Measurements from ENCODE around the gene TSPOAP1. TPM values are rescaled to one million over a fixed set of nuclear protein-coding genes. Genes with fewer than 3 reads are reported as not detected.

The TSPOAP1 gene
- polyA plus RNA-seq, 2 of the 4 experiments (the other 2 are of a cell fraction) = not detected

GRCh38 chr17:58331815-58332777 lies 3.5 kb upstream of the TSPOAP1 start (continued):
- no peak for TF ChIP-seq MAX (IDR thresholded peaks at IDR 0.05)
- TF ChIP-seq TP53 (CRISPR knock-in tag; IDR thresholded peaks at IDR 0.05) = no peak
- TF ChIP-seq PBX3 (IDR thresholded peaks at IDR 0.05) = no peak
- no peak for TF ChIP-seq SREBF2 (IDR thresholded peaks at IDR 0.05)
- TF ChIP-seq, protein P1, sequence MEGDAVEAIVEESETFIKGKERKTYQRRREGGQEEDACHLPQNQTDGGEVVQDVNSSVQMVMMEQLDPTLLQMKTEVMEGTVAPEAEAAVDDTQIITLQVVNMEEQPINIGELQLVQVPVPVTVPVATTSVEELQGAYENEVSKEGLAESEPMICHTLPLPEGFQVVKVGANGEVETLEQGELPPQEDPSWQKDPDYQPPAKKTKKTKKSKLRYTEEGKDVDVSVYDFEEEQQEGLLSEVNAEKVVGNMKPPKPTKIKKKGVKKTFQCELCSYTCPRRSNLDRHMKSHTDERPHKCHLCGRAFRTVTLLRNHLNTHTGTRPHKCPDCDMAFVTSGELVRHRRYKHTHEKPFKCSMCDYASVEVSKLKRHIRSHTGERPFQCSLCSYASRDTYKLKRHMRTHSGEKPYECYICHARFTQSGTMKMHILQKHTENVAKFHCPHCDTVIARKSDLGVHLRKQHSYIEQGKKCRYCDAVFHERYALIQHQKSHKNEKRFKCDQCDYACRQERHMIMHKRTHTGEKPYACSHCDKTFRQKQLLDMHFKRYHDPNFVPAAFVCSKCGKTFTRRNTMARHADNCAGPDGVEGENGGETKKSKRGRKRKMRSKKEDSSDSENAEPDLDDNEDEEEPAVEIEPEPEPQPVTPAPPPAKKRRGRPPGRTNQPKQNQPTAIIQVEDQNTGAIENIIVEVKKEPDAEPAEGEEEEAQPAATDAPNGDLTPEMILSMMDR (IDR thresholded peaks at IDR 0.05) = no peak
- TF ChIP-seq BCL3 (IDR thresholded peaks at IDR 0.05) = no peak

GRCh38 chr17:58330997-58331814 lies 2.6 kb upstream of the TSPOAP1 start:
- WGBS (ENCODE audit: missing lambda C conversion rate) = 89% methylated on average over 21 of the region's 23 CpGs
- POLR2A ChIA-PET = no interaction called here
- no peak for FAIRE-seq
- ATAC-seq = no peak
- peaks cover under 1% of the 10 kb centered on the region; the same call in 2 of the 3 replicates for H3K4me1 ChIP-seq
- no peak overlapping the region for H3K4me2 ChIP-seq
- no peak overlapping the region for H3K4me3 ChIP-seq
- no peak for TF ChIP-seq ZSCAN20 (CRISPR knock-in tag; IDR thresholded peaks at IDR 0.05)
- TF ChIP-seq HDAC2 (IDR thresholded peaks at IDR 0.05) = no peak
- no peak for TF ChIP-seq HMGXB4 (CRISPR knock-in tag; IDR thresholded peaks at IDR 0.05; ENCODE audit: borderline replicate concordance)
- TF ChIP-seq PBX3 (IDR thresholded peaks at IDR 0.05) = no peak
- no peak for TF ChIP-seq JUNB (IDR thresholded peaks at IDR 0.05)
- no peak for TF ChIP-seq RFX5 (IDR thresholded peaks at IDR 0.05)
- TF ChIP-seq SMC3 (IDR thresholded peaks at IDR 0.05) = no peak
- TF ChIP-seq, protein P1 (IDR thresholded peaks at IDR 0.05) = no peak
- TF ChIP-seq ZNF302 (CRISPR knock-in tag; IDR thresholded peaks at IDR 0.05) = no peak
- TF ChIP-seq PHF8 (IDR thresholded peaks at IDR 0.05; ENCODE audit: borderline replicate concordance, low read depth) = no peak
- CTCF ChIA-PET = interaction anchor here (2.8 kb wide), 1 partner anchor 14 kb away, joined by 11 read pairs; no protein-coding TSS in a partner anchor
- H3K9me3 ChIP-seq = no peaks in the 10 kb centered on the region
- H3K27ac ChIP-seq = peak overlapping the region in 1 of 2 experiments; percentile 0; a peak in 1 of 6 replicates
- no peak for DNase-seq (ENCODE audit: low read depth in 1 of 2, low spot score in 1 of 2)
